HepG2 (cell line): ENCODE measurements around the gene NOTCH3. TPM values are rescaled to one million over a fixed set of nuclear protein-coding genes. Genes with fewer than 3 reads are reported as not detected.

ENCODE experiments used
- CENPT ChIP-seq: sonication (generic); formaldehyde crosslinking; IDR thresholded peaks from 2 replicates; pipeline ENCODE4 v1.8.0; 2022; ENCODE audit warnings: low read depth, mild to moderate bottlenecking, moderate library complexity, missing genetic modification reagents
- E2F2 ChIP-seq: sonication (generic); formaldehyde crosslinking; IDR thresholded peaks from 2 replicates; pipeline ENCODE4 v1.4.0; 2020; ENCODE audit warnings: missing genetic modification reagents, borderline replicate concordance
- NFKB2 ChIP-seq: sonication (generic); formaldehyde crosslinking; IDR thresholded peaks from 2 replicates; pipeline ENCODE4 v1.4.0; 2020; ENCODE audit warnings: missing genetic modification reagents, borderline replicate concordance
- PATZ1 ChIP-seq: sonication (generic); formaldehyde crosslinking; IDR thresholded peaks from 2 replicates; pipeline ENCODE4 v1.4.0; 2020; ENCODE audit warnings: missing genetic modification reagents
- THAP8 ChIP-seq: sonication (generic); formaldehyde crosslinking; IDR thresholded peaks from 2 replicates; pipeline ENCODE4 v1.5.1; 2020; ENCODE audit warnings: missing genetic modification reagents, mild to moderate bottlenecking, borderline replicate concordance
- ZNF142 ChIP-seq: sonication (generic); formaldehyde crosslinking; IDR thresholded peaks from 2 replicates; pipeline ENCODE4 v1.4.0; 2020; ENCODE audit warnings: missing genetic modification reagents
- ZNF350 ChIP-seq: sonication (generic); formaldehyde crosslinking; IDR thresholded peaks from 2 replicates; pipeline ENCODE4 v1.4.0; 2020; ENCODE audit warnings: mild to moderate bottlenecking, low read depth, missing genetic modification reagents, borderline replicate concordance
- ZNF510 ChIP-seq: sonication (generic); formaldehyde crosslinking; IDR thresholded peaks from 2 replicates; pipeline ENCODE4 v1.4.0; 2020; ENCODE audit warnings: low read depth, mild to moderate bottlenecking, missing genetic modification reagents
- polyA plus RNA-seq, 8 experiments: library from polyadenylated mRNA; depleted of rRNA in 3 of 8; stranded (reverse) in 7 of 8; unstranded in 1 of 8; fragments of >200 nt; fragmentation: Illumina TruSeq in 4 of 8; extraction: Trizol in 4 of 8; gene quantifications; 2 replicates each; pipeline versions ENCODE4 v1.2.1 to v1.2.3, GENCODE V29; 2011 to 2016; ENCODE audit warnings: low read depth in 4 of 8, missing spikeins in 1 of 8, mixed read lengths in 1 of 8; ENCODE audit not compliant: insufficient read depth in 1 of 8
- total RNA-seq, 5 experiments: library from RNA; depleted of rRNA; stranded (reverse); fragments of >200 nt; fragmentation: Illumina TruSeq; extraction: Trizol; gene quantifications; 2 replicates each; pipeline ENCODE4 v1.2.3, GENCODE V29; 2016; ENCODE audit warnings: low read depth in 1 of 5

NOTCH3 gene
- total and polyA plus RNA-seq, 2 of the 13 experiments (the other 11 are each of a cell fraction or from before 2014, with no cell fraction given): 0.09 to 0.28 TPM

GRCh38 chr19:15227261-15227660 is 26.5 kb upstream of the NOTCH3 start (continued):
- TF ChIP-seq CENPT (CRISPR knock-in tag) (no peak), NFKB2 (CRISPR knock-in tag) (no peak), THAP8 (CRISPR knock-in tag) (no peak), ZNF142 (CRISPR knock-in tag) (no peak), ZNF510 (CRISPR knock-in tag) (no peak), PATZ1 (CRISPR knock-in tag) (no peak), E2F2 (no peak), ZNF350 (CRISPR knock-in tag) (no peak)
